ENCODE data around the gene NR3C1.

- TF ChIP-seq, protein P1, sequence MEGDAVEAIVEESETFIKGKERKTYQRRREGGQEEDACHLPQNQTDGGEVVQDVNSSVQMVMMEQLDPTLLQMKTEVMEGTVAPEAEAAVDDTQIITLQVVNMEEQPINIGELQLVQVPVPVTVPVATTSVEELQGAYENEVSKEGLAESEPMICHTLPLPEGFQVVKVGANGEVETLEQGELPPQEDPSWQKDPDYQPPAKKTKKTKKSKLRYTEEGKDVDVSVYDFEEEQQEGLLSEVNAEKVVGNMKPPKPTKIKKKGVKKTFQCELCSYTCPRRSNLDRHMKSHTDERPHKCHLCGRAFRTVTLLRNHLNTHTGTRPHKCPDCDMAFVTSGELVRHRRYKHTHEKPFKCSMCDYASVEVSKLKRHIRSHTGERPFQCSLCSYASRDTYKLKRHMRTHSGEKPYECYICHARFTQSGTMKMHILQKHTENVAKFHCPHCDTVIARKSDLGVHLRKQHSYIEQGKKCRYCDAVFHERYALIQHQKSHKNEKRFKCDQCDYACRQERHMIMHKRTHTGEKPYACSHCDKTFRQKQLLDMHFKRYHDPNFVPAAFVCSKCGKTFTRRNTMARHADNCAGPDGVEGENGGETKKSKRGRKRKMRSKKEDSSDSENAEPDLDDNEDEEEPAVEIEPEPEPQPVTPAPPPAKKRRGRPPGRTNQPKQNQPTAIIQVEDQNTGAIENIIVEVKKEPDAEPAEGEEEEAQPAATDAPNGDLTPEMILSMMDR (IDR thresholded peaks at IDR 0.05; ENCODE audit: poor library complexity, severe bottlenecking) = no peak
- TF ChIP-seq EZH2 (IDR thresholded peaks at IDR 0.05; ENCODE audit: borderline replicate concordance, insufficient read depth, low read length, poor library complexity, severe bottlenecking) = no peak
- no peak for TF ChIP-seq POLR2AphosphoS5 (IDR thresholded peaks at IDR 0.05)
- TF ChIP-seq REST (IDR thresholded peaks at IDR 0.05; ENCODE audit: borderline replicate concordance) = no peak
Measured at GRCh38 chr5:143274952-143275351, 128.5 kb downstream of the NR3C1 start.

Measured in neural cell (in vitro differentiated cells).